Measurements from ENCODE around the gene ATP10D.

The ATP10D gene

DNA sequence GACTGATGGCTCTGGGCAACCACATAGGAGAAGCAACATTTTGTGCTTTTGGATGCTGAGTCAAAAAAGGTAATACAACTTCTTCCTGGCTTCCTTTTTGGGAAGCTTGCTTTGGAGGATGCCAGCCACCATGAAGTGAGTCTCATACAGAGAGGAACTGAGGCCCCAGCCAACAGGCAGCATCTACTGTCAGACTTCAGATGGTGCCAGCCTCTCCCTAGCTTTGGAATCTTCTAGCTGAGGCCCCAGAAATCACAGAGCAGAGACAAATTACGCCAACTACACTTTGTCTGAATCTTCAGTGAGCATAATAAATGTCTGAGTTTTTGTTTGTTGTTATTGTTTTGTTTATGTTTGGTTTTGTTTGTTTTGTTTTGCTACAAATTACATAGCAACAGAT lies 136.1 kb downstream of the ATP10D start:
- no peak for DNase-seq (ENCODE audit: extremely low spot score)
- TF ChIP-seq BHLHE40 (IDR thresholded peaks at IDR 0.05; ENCODE audit: borderline replicate concordance) (no peak), NFRKB (IDR thresholded peaks at IDR 0.05) (no peak), FOXK2 (IDR thresholded peaks at IDR 0.05) (no peak), CTBP1 (IDR thresholded peaks at IDR 0.05; ENCODE audit: borderline replicate concordance) (no peak), TARDBP (IDR thresholded peaks at IDR 0.05) (no peak), HDGF (IDR thresholded peaks at IDR 0.05; ENCODE audit: borderline replicate concordance) (no peak), PKNOX1 (IDR thresholded peaks at IDR 0.05) (no peak), ZNF384 (IDR thresholded peaks at IDR 0.05) (no peak)
- CTCF ChIA-PET: no interaction called here
- POLR2A ChIA-PET: no interaction called here

- TF ChIP-seq L3MBTL2 (conservative IDR thresholded peaks at IDR 0.05): no peak
- no peak for DNase-seq (ENCODE audit: extremely low spot score)
- POLR2A ChIA-PET: no interaction called here
- CTCF ChIA-PET: no interaction called here
Observed at GRCh38 chr4:47624031-47624441, 139.0 kb downstream of the ATP10D start.

- ChIA-PET POLR2A (no interaction called here), CTCF (no interaction called here)
Observed at GRCh38 chr4:47631161-47631560, 146.1 kb downstream of the ATP10D start.

DNA sequence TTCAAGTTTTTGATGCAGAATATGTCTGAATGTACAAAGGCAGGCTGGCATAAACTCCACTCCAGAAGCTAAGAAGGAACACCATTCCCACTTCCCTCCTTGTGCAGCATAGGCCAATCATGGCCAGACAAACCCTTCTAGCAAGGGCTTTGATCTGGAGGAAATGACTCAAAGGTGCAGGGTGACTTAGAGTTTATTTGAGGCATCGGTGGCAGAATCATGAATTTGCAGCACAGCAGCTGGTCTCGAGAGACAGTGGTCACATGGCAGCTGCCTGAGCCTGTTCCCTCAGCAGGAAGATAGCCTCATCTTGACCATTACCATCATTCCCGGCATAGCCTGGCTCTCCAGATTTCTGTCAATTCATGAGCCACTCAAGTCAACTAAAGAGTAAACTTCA lies 154.5 kb downstream of the ATP10D start:
- CTCF ChIA-PET: no interaction called here
- DNase-seq (ENCODE audit: extremely low spot score): no peak

More at GRCh38 chr4:47631161-47631560, 146.1 kb downstream of the ATP10D start:
- TF ChIP-seq SUZ12 (IDR thresholded peaks at IDR 0.05) (no peak), ELF4 (IDR thresholded peaks at IDR 0.05) (no peak), BHLHE40 (IDR thresholded peaks at IDR 0.05; ENCODE audit: borderline replicate concordance) (no peak), L3MBTL2 (conservative IDR thresholded peaks at IDR 0.05) (no peak), FOXA1 (IDR thresholded peaks at IDR 0.05) (no peak), FOXK2 (IDR thresholded peaks at IDR 0.05) (no peak), SP1 (IDR thresholded peaks at IDR 0.05) (no peak), HDGF (IDR thresholded peaks at IDR 0.05; ENCODE audit: borderline replicate concordance) (no peak), TARDBP (IDR thresholded peaks at IDR 0.05) (no peak), PKNOX1 (IDR thresholded peaks at IDR 0.05) (no peak), ARNT (IDR thresholded peaks at IDR 0.05) (no peak), FOXM1 (IDR thresholded peaks at IDR 0.05; ENCODE audit: borderline replicate concordance) (no peak), CTBP1 (IDR thresholded peaks at IDR 0.05; ENCODE audit: borderline replicate concordance) (no peak), LEF1 (IDR thresholded peaks at IDR 0.05; ENCODE audit: borderline replicate concordance) (no peak), ZNF384 (IDR thresholded peaks at IDR 0.05) (no peak), NFRKB (IDR thresholded peaks at IDR 0.05) (no peak)
- no peak for DNase-seq (ENCODE audit: extremely low spot score)

GRCh38 chr4:47640911-47641310 lies 155.8 kb downstream of the ATP10D start:
- no peak for DNase-seq (ENCODE audit: extremely low spot score)
- no peak for TF ChIP-seq CTBP1 (IDR thresholded peaks at IDR 0.05; ENCODE audit: borderline replicate concordance)
- no peak for TF ChIP-seq SUZ12 (IDR thresholded peaks at IDR 0.05)
- TF ChIP-seq TARDBP (IDR thresholded peaks at IDR 0.05): no peak
- TF ChIP-seq PKNOX1 (IDR thresholded peaks at IDR 0.05): no peak
- TF ChIP-seq ARNT (IDR thresholded peaks at IDR 0.05): no peak
- TF ChIP-seq FOXM1 (IDR thresholded peaks at IDR 0.05; ENCODE audit: borderline replicate concordance): no peak
- TF ChIP-seq ELF4 (IDR thresholded peaks at IDR 0.05): no peak
- CTCF ChIA-PET: no interaction called here
- POLR2A ChIA-PET: no interaction called here

More for the DNA sequence above, 154.5 kb downstream of the ATP10D start:
- TF ChIP-seq NFRKB (IDR thresholded peaks at IDR 0.05): no peak
- TF ChIP-seq SUZ12 (IDR thresholded peaks at IDR 0.05): no peak
- POLR2A ChIA-PET: no interaction called here

- CTCF ChIA-PET: no interaction called here
- TF ChIP-seq ELF4 (IDR thresholded peaks at IDR 0.05) (no peak), PKNOX1 (IDR thresholded peaks at IDR 0.05) (no peak), SP1 (IDR thresholded peaks at IDR 0.05) (no peak), TARDBP (IDR thresholded peaks at IDR 0.05) (no peak), SUZ12 (IDR thresholded peaks at IDR 0.05) (no peak), ZNF384 (IDR thresholded peaks at IDR 0.05) (no peak), ARNT (IDR thresholded peaks at IDR 0.05) (no peak), L3MBTL2 (conservative IDR thresholded peaks at IDR 0.05) (no peak), FOXM1 (IDR thresholded peaks at IDR 0.05; ENCODE audit: borderline replicate concordance) (no peak), CTBP1 (IDR thresholded peaks at IDR 0.05; ENCODE audit: borderline replicate concordance) (no peak), NFRKB (IDR thresholded peaks at IDR 0.05) (no peak), FOXK2 (IDR thresholded peaks at IDR 0.05) (no peak), BHLHE40 (IDR thresholded peaks at IDR 0.05; ENCODE audit: borderline replicate concordance) (no peak), LEF1 (IDR thresholded peaks at IDR 0.05; ENCODE audit: borderline replicate concordance) (no peak), HDGF (IDR thresholded peaks at IDR 0.05; ENCODE audit: borderline replicate concordance) (no peak), FOXA1 (IDR thresholded peaks at IDR 0.05) (no peak)
- DNase-seq (ENCODE audit: extremely low spot score): no peak
- POLR2A ChIA-PET: no interaction called here
Observed at GRCh38 chr4:47641755-47642154, 156.7 kb downstream of the ATP10D start.
